Keratinocyte (primary cell): ENCODE measurements around the gene BMF. TPM values are rescaled to one million over a fixed set of nuclear protein-coding genes. Genes with fewer than 3 reads are reported as not detected.

ENCODE experiments used
- DNase-seq: peaks from one replicate; pipeline ENCODE4 v3.0.0-alpha.2; 2011; ENCODE audit warnings: low read depth, missing footprints, low spot score
- FAIRE-seq: peaks from 2 replicates; lab custom pipeline; 2011; peaks lifted over from hg19 to GRCh38; lab: Jason Lieb, UNC
- H2AFZ ChIP-seq: 2 replicates; pipeline ENCODE4 v1.6.0; 2012; ENCODE audit warnings: low read length, control low read depth, inconsistent platforms; ENCODE audit not compliant: control insufficient read depth
- H3K27ac ChIP-seq: 2 replicates; pipeline ENCODE4 v1.5.1; 2011; ENCODE audit warnings: low read length; ENCODE audit not compliant: control insufficient read depth, insufficient read depth
- H3K27me3 ChIP-seq: 3 replicates; pipeline ENCODE4 v1.6.0; 2011; ENCODE audit warnings: low read length; ENCODE audit not compliant: control insufficient read depth, insufficient read depth; ENCODE audit errors: extremely low read depth
- H3K36me3 ChIP-seq, 2 experiments: 2 replicates in 1 of 2; 3 replicates in 1 of 2; pipeline ENCODE4 v1.5.1; 2011; ENCODE audit warnings: low read length in 2 of 2, mild to moderate bottlenecking in 1 of 2; ENCODE audit not compliant: control insufficient read depth in 2 of 2, insufficient read depth in 2 of 2; ENCODE audit errors: extremely low read depth in 1 of 2
- H3K4me1 ChIP-seq: 3 replicates; pipeline ENCODE4 v1.5.1; 2011; ENCODE audit warnings: low read length; ENCODE audit not compliant: control insufficient read depth, insufficient read depth; ENCODE audit errors: extremely low read depth
- H3K4me2 ChIP-seq: 3 replicates; pipeline ENCODE4 v1.6.0; 2011; ENCODE audit warnings: low read depth, low read length; ENCODE audit not compliant: control insufficient read depth, insufficient read depth; ENCODE audit errors: extremely low read depth
- H3K4me3 ChIP-seq, 3 experiments: fragments of 200-600 bp in 1 of 3; sonication (generic) in 1 of 3; 2 replicates in 2 of 3; 3 replicates in 1 of 3; pipeline ENCODE4 v1.5.1; 2011 to 2016; ENCODE audit warnings: low read length in 3 of 3, mild to moderate bottlenecking in 3 of 3, control low read depth in 2 of 3, inconsistent platforms in 1 of 3, low read depth in 1 of 3, mixed read lengths in 1 of 3, mixed run types in 1 of 3, moderate library complexity in 1 of 3; ENCODE audit not compliant: control insufficient read depth in 2 of 3, insufficient read depth in 2 of 3; ENCODE audit errors: extremely low read depth in 1 of 3
- H3K79me2 ChIP-seq: 2 replicates; pipeline ENCODE4 v1.6.0; 2012; ENCODE audit warnings: low read length; ENCODE audit not compliant: control insufficient read depth, insufficient read depth
- H3K9ac ChIP-seq: 3 replicates; pipeline ENCODE4 v1.6.0; 2011; ENCODE audit warnings: low read length; ENCODE audit not compliant: control insufficient read depth, insufficient read depth; ENCODE audit errors: extremely low read depth
- H3K9me1 ChIP-seq: 3 replicates; pipeline ENCODE4 v1.6.0; 2011; ENCODE audit warnings: low read length; ENCODE audit not compliant: control insufficient read depth, insufficient read depth; ENCODE audit errors: extremely low read depth
- H3K9me3 ChIP-seq: 2 replicates; pipeline ENCODE4 v1.5.1; 2012; ENCODE audit warnings: low read depth, low read length; ENCODE audit not compliant: control insufficient read depth
- H4K20me1 ChIP-seq: 3 replicates; pipeline ENCODE4 v1.6.0; 2011; ENCODE audit warnings: low read length; ENCODE audit not compliant: control insufficient read depth, insufficient read depth; ENCODE audit errors: extremely low read depth
- CTCF ChIP-seq, 3 experiments: IDR thresholded peaks in 1 of 3; conservative IDR thresholded peaks in 1 of 3; optimal IDR thresholded peaks in 1 of 3; 2 replicates in 2 of 3; 3 replicates in 1 of 3; pipeline versions ENCODE3 to v1.5.1; 2011; ENCODE audit warnings: low read length in 3 of 3, mild to moderate bottlenecking in 3 of 3, moderate library complexity in 2 of 3, control low read depth in 1 of 3, inconsistent platforms in 1 of 3; ENCODE audit not compliant: insufficient read depth in 2 of 3; ENCODE audit errors: extremely low read depth in 1 of 3
- EZH2 ChIP-seq: IDR thresholded peaks from one replicate; pipeline ENCODE4 v1.6.1; 2012; ENCODE audit warnings: inconsistent platforms, mild to moderate bottlenecking, low read length, moderate library complexity
- dilution Hi-C: fragments of 300-500 bp; cut with MboI; formaldehyde crosslinking; loops from one replicate; pipeline ENCODE4 v1.7.0; 2020; ENCODE audit warnings: low sequenced_read_pairs; ENCODE audit not compliant: extremely low pct_ligation_motif_present
- polyA plus RNA-seq, 5 experiments: library from polyadenylated mRNA; depleted of rRNA in 3 of 5; stranded (reverse) in 3 of 5; stranded (forward) in 1 of 5; unstranded in 1 of 5; fragments of >200 nt; gene quantifications; 1 replicate in 1 of 5; 2 replicates in 3 of 5; 3 replicates in 1 of 5; pipeline versions ENCODE4 v1.2.1 to v1.2.3, GENCODE V29; 2011 to 2012; ENCODE audit warnings: missing spikeins in 2 of 5, low read depth in 1 of 5, low replicate concordance in 1 of 5

BMF gene
- polyA plus RNA-seq, 1 donor (not counting 4 experiments of a cell fraction or from before 2014, with no cell fraction given), result 0.13 TPM

- no peaks in the 10 kb centered on the region for H3K27me3 ChIP-seq
Observed at GRCh38 chr15:40051616-40052415, 56.9 kb downstream of the BMF start.

GRCh38 chr15:40050788-40051470, 57.8 kb downstream of the BMF start:
- no peak overlapping the region for H3K4me2 ChIP-seq
- peaks cover 3% of the 10 kb centered on the region for H4K20me1 ChIP-seq
- H3K9me3 ChIP-seq, result no peaks in the 10 kb centered on the region
- H3K9ac ChIP-seq, result no peak overlapping the region
- no peak overlapping the region for H2AFZ ChIP-seq
- dilution Hi-C loops, result no loop called here
- H3K4me1 ChIP-seq, result peaks cover 37% of the 10 kb centered on the region
- no peaks in the 10 kb centered on the region for H3K79me2 ChIP-seq
- no peak overlapping the region for H3K4me3 ChIP-seq
- no peaks in the 10 kb centered on the region for H3K27me3 ChIP-seq
- H3K27ac ChIP-seq, result no peak overlapping the region
- H3K9me1 ChIP-seq, result peaks cover 3% of the 10 kb centered on the region
- TF ChIP-seq CTCF (optimal IDR thresholded peaks at IDR 0.05 in 1 of 3, IDR thresholded peaks at IDR 0.05 in 1 of 3, conservative IDR thresholded peaks at IDR 0.05 in 1 of 3; ENCODE audit: extremely low read depth in 1 of 3, insufficient read depth in 2 of 3, low read length in 3 of 3) (no peak), EZH2 (no peak)
- DNase-seq (no peak), FAIRE-seq (no peak)
- H3K36me3 ChIP-seq, result no peaks in the 10 kb centered on the region

More at GRCh38 chr15:40051616-40052415, 56.9 kb downstream of the BMF start:
- Histone ChIP-seq H3K9me1 (peaks cover 3% of the 10 kb centered on the region), H4K20me1 (peaks cover 3% of the 10 kb centered on the region), H3K9ac (no peak overlapping the region), H3K4me1 (peaks cover 35% of the 10 kb centered on the region), H3K4me2 (no peak overlapping the region), H3K9me3 (no peaks in the 10 kb centered on the region), H3K36me3 (no peaks in the 10 kb centered on the region), H3K79me2 (no peaks in the 10 kb centered on the region), H3K27ac (no peak overlapping the region), H3K4me3 (no peak overlapping the region), H2AFZ (no peak overlapping the region)
- FAIRE-seq (no peak), DNase-seq (no peak)
- TF ChIP-seq CTCF (optimal IDR thresholded peaks at IDR 0.05 in 1 of 3, IDR thresholded peaks at IDR 0.05 in 1 of 3, conservative IDR thresholded peaks at IDR 0.05 in 1 of 3; ENCODE audit: extremely low read depth in 1 of 3, insufficient read depth in 2 of 3, low read length in 3 of 3), result no peak
- no peak for TF ChIP-seq EZH2
- dilution Hi-C loops, result no loop called here
